Coronary artery (tissue), 2 donors: ENCODE data around the gene DPP8.
A peak's percentile ranks its signal among the peaks of the same experiment; 100 is the strongest.

Source experiments
- DNase-seq: peaks from one replicate; pipeline ENCODE4 v3.0.0-alpha.2; 2017; ENCODE audit warnings: low spot score
- H3K27ac ChIP-seq, 2 donors: fragments of 200-600 bp; sonication (generic); one replicate each; pipeline ENCODE4 v1.5.1; 2016 to 2019
- H3K4me3 ChIP-seq: fragments of 200-600 bp; sonication (generic); 2 replicates; pipeline ENCODE4 v1.5.1; 2016; ENCODE audit warnings: mild to moderate bottlenecking, moderate library complexity
- CTCF ChIP-seq: fragments of 200-600 bp; sonication (generic); IDR thresholded peaks from one replicate; pipeline ENCODE4 v1.5.1; 2019; ENCODE audit warnings: antibody characterized with exemption

Gene DPP8

DNA sequence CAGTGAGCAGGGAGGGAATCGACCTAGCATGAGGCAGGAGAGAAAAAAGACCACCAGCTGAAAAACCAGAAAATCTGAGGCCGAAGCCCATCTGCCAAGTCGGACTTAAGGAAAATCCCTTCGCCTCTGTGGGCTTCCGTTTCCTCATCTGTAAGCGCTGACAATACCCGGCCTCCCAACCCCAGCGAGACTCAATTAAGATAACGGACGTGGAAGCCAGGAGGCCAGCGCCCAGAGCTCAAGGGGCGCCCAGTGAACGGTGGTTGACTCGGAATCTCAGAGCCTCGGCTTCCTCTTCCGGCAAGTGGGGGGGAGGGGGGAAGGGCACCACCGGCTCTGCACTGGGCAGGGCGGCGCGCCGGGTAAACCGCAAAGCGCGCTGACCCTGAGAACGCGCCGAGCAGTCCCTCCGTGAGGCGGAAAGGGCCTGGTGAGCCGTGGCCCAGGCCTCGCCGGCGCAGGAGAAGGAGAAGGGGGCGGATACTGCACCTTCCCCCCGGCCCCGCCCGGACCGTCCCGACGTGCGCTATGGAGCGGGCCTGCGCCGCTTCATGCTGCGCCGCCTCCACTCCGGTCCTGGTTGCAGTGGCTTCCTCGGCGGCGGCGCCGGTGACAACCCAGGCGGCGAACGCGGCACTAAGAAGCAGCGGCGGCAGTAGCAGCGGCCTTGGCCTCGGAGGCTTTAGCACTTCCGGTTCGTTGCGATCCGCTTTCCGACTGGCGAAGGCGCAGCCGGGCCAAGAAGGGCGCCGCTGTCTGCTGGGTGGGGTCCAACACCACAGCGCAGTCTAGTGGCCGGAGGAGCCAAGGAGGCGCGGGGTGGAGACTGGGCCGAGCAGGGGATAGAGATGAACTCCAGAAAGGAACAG, at the start of gene DPP8:
Gene DPP8, minus strand, starts transcription at position 693 of the 869 bp plus-strand sequence. CDS start 5,136 bp downstream, outside the sequence.
- Histone ChIP-seq H3K4me3 (peak within 1 kb of the TSS; percentile 99), H3K27ac (peak within 1 kb of the TSS; percentile 70 to 94)
- DNase-seq = peak; percentile 94
- TF ChIP-seq CTCF = peak; percentile 53

- DNase-seq = no peak
- H3K27ac ChIP-seq = no peak overlapping the region
- H3K4me3 ChIP-seq = no peak overlapping the region
- no peak for TF ChIP-seq CTCF
Measured at GRCh38 chr15:65561934-65562333, 44.4 kb upstream of the DPP8 start.

GRCh38 chr15:65559941-65560340, 42.5 kb upstream of the DPP8 start:
- no peak for TF ChIP-seq CTCF
- no peak overlapping the region for H3K4me3 ChIP-seq
- H3K27ac ChIP-seq = no peak overlapping the region
- no peak for DNase-seq

DNA sequence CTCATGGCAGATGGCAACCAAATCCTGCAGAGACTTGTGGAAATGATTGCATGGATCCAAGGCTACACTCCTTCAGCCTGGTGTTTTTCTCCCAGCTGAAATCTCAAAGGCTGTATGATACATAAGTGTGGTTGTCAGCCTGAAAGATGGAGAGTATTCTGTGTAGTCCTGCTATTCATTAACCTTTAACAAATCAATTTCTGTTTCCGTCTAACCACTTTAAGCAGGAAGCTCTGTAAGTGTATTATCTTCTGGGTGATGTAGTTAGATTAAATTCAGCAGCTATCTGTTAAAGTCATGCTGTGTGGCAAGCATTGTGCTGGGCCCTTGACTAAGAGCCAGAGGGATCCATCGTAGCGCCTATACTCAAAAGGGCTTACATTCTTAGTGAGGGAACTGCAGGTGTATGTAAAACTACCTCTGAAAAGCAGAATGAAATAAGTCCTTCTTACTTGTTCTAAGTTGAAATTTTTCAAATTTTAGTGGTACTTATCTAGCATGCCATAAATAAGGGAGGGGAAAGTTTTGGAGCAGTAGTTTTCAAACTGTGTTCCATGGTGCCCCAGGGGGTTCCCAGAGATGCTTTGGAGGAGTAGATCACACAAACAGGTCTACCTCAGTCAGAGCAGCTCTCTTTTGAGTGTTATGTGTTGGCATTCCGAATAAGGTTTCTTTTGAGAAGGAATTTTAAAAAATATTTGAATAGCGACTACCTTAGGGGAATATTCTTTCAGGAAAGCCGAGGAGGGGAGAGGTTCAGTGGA, 41.7 kb upstream of the DPP8 start:
- no peak for TF ChIP-seq CTCF
- no peak overlapping the region for H3K27ac ChIP-seq
- no peak for DNase-seq
- no peak overlapping the region for H3K4me3 ChIP-seq

DNA sequence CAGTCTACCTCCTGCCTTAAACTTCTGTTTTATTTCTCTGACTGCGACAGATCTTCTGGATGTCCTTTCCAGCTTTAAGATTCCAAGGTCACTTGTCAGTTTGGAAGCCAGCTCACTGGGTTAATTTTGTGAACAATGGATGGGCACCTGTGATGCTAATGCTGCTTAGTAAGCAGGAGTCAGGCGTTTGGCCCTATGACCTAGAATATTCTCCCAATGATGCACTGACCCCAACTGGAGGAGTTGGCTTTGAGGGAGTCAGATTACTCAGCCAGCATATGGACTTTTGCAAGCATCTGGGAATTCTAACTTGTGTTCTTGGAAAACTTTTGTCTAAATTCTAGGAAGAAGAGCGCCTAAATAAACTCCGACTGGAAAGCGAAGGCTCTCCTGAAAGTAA, 40.8 kb upstream of the DPP8 start:
- H3K27ac ChIP-seq = no peak overlapping the region
- H3K4me3 ChIP-seq = no peak overlapping the region
- no peak for TF ChIP-seq CTCF
- DNase-seq = no peak

DNA sequence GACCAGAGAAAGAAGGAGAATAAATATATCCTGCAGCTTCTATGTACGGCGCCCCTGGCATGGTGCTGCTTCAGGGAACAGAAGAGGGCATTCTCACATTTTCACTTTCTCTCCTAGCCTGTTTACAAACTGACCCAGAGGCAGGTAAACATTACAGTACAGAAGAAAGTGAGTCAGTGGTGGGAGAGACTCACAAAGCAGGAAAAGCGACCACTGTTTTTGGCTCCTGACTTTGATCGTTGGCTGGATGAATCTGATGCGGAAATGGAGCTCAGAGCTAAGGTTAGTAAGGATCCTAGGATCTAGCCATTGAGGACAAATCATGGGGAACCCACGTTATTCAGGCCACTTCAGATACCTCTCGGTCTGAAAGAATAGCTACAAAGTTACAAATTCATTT, 39.1 kb upstream of the DPP8 start:
- no peak overlapping the region for H3K4me3 ChIP-seq
- TF ChIP-seq CTCF = no peak
- DNase-seq = no peak
- H3K27ac ChIP-seq = no peak overlapping the region
